ENCODE data around the gene COL4A2.

- no peak for TF ChIP-seq POLR2A (IDR thresholded peaks at IDR 0.05)
- TF ChIP-seq, protein P1, sequence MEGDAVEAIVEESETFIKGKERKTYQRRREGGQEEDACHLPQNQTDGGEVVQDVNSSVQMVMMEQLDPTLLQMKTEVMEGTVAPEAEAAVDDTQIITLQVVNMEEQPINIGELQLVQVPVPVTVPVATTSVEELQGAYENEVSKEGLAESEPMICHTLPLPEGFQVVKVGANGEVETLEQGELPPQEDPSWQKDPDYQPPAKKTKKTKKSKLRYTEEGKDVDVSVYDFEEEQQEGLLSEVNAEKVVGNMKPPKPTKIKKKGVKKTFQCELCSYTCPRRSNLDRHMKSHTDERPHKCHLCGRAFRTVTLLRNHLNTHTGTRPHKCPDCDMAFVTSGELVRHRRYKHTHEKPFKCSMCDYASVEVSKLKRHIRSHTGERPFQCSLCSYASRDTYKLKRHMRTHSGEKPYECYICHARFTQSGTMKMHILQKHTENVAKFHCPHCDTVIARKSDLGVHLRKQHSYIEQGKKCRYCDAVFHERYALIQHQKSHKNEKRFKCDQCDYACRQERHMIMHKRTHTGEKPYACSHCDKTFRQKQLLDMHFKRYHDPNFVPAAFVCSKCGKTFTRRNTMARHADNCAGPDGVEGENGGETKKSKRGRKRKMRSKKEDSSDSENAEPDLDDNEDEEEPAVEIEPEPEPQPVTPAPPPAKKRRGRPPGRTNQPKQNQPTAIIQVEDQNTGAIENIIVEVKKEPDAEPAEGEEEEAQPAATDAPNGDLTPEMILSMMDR (IDR thresholded peaks at IDR 0.05), result no peak
These were observed 6.0 kb upstream of the COL4A2 start for GRCh38 chr13:110301083-110301482.
